Activated T-cell treated with anti-CD3 and anti-CD28 coated beads, Interleukin-2, amount 50 U/mL, for 4 hours (primary cell): ENCODE measurements around the gene AGTPBP1. TPM values are rescaled to one million over a fixed set of nuclear protein-coding genes. Genes with fewer than 3 reads are reported as not detected.

Experiments used
- ATAC-seq, 2 donors: fragments of 200-7000 bp; cut with Tn5 transposase; one replicate each; pipeline ENCODE4 v1.10.0; 2021
- DNase-seq: peaks from one replicate; pipeline ENCODE4 v3.0.0-alpha.2; 2020
- H3K27me3 Mint-ChIP-seq: one replicate; pipeline ENCODE4 v1.8.0; 2021; ENCODE audit warnings: low read depth, mixed read lengths
- H3K36me3 Mint-ChIP-seq: one replicate; pipeline ENCODE4 v1.8.0; 2022; ENCODE audit warnings: mixed read lengths; ENCODE audit not compliant: insufficient read depth
- H3K4me1 Mint-ChIP-seq: one replicate; pipeline ENCODE4 v1.8.0; 2021; ENCODE audit warnings: low read depth, mixed read lengths
- H3K4me3 Mint-ChIP-seq: one replicate; pipeline ENCODE4 v1.8.0; 2021; ENCODE audit warnings: mild to moderate bottlenecking, moderate library complexity, mixed read lengths
- H3K9me3 Mint-ChIP-seq: one replicate; pipeline ENCODE4 v1.8.0; 2021; ENCODE audit warnings: mixed read lengths
- total RNA-seq, 3 donors: library from RNA; stranded (reverse); gene quantifications; one replicate each; pipeline ENCODE4 v1.2.1, GENCODE V29; 2021

Gene AGTPBP1
- total RNA-seq, 3 donors from 2014 or later: 17.2 to 20.3 (median 17.8) TPM

DNA sequence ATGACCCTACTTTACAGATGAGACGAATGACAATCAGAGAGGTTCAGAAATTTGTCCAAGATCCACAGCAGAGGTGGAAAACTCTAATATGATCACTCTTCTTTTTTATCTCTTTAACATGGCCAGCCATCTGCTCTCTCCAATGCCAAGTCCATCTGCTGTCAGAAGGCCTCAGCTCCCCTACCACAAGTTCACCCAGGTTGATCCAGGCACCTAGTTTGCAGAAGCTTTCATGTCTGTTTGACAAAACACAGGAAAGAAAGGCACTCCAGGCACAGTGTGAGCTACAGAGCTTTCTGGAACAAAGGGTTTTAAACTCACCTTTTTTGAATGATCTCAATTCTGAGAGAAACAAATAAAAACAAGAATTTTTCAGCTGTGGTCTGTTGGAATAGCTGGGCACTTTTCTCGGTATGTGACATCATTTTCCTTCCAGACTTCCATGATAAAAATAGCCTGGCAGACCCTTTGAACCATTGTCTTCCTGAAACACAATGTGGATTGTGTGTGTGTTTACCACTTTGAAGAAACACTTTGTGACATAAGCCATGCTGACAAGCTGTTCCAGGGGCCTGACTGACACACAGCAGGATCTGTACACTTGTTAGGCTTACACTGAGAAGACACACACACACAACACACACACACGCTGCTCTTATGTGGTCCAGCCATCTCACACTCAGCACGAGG lies 214.3 kb downstream of the AGTPBP1 start:
- no peaks in the 10 kb centered on the region for H3K9me3 Mint-ChIP-seq
- no peak overlapping the region for H3K4me3 Mint-ChIP-seq
- ATAC-seq (no peak), DNase-seq (no peak)
- peaks cover 2% of the 10 kb centered on the region for H3K4me1 Mint-ChIP-seq
- H3K27me3 Mint-ChIP-seq: peaks cover 19% of the 10 kb centered on the region
- H3K36me3 Mint-ChIP-seq: no peaks in the 10 kb centered on the region

DNA sequence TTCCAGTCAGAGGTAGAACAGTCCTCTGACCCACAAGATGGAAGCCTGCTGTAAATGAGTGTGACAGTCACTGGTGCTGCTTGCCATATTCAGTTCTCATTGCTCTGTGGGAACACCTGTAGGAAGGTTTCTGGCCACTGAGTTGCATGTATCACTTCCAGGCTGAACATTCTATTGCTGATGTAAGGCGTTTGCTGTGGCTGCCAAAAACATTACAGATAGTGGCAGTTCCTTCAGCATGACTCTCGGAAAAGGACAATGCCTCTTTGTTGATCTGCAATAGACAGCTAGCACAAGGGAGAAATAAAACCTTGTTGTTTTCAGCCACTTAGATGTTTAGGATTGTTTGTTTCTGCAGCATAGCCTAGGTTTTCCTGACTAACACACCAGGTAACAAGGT lies 217.2 kb downstream of the AGTPBP1 start:
- H3K4me1 Mint-ChIP-seq: peaks cover 6% of the 10 kb centered on the region
- H3K4me3 Mint-ChIP-seq: no peak overlapping the region
- DNase-seq (no peak), ATAC-seq (no peak)
- peaks cover 36% of the 10 kb centered on the region for H3K27me3 Mint-ChIP-seq
- H3K9me3 Mint-ChIP-seq: no peaks in the 10 kb centered on the region
- no peaks in the 10 kb centered on the region for H3K36me3 Mint-ChIP-seq

DNA sequence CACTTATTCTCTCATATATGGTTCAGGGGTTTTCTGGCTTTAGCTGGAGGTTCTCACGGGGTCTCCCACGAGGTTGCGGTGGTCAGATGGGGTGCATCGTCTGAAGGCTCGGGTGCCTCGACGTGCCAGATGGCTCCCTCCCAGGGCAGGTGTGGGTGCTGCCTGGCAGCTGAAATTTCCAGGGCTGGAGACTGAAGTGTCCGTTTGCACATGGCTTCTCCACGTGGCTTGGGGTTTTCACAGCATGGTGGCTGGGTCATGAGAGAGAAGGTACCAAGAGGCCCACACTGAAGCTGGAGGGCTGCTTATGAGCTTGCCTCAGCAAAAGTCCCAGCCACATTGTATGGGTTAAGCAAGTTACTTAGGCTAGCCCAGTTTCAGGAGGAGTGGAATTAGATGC lies 218.6 kb downstream of the AGTPBP1 start:
- Mint-ChIP-seq H3K27me3 (peaks cover 40% of the 10 kb centered on the region), H3K9me3 (no peaks in the 10 kb centered on the region), H3K4me3 (no peak overlapping the region), H3K36me3 (no peaks in the 10 kb centered on the region), H3K4me1 (peaks cover 6% of the 10 kb centered on the region)
- DNase-seq: no peak
- ATAC-seq: no peak

GRCh38 chr9:85522459-85523092 lies 219.2 kb downstream of the AGTPBP1 start:
- ATAC-seq (peak; percentile 56 to 76), DNase-seq (no peak)
- Mint-ChIP-seq H3K9me3 (no peaks in the 10 kb centered on the region), H3K36me3 (no peaks in the 10 kb centered on the region), H3K4me3 (peak overlapping the region; percentile 66), H3K27me3 (peaks cover 41% of the 10 kb centered on the region), H3K4me1 (peaks cover 6% of the 10 kb centered on the region)

GRCh38 chr9:85521371-85522197 lies 220.2 kb downstream of the AGTPBP1 start:
- Mint-ChIP-seq H3K36me3 (no peaks in the 10 kb centered on the region), H3K27me3 (peaks cover 45% of the 10 kb centered on the region), H3K4me1 (peaks cover 6% of the 10 kb centered on the region), H3K9me3 (no peaks in the 10 kb centered on the region), H3K4me3 (no peak overlapping the region)
- ATAC-seq (no peak), DNase-seq (no peak)

GRCh38 chr9:85516976-85517637 lies 224.6 kb downstream of the AGTPBP1 start:
- Mint-ChIP-seq H3K4me3 (no peak overlapping the region), H3K4me1 (no peaks in the 10 kb centered on the region), H3K27me3 (peaks cover 25% of the 10 kb centered on the region), H3K36me3 (no peaks in the 10 kb centered on the region), H3K9me3 (no peaks in the 10 kb centered on the region)
- DNase-seq: no peak
- ATAC-seq: no peak

- Mint-ChIP-seq H3K27me3 (peaks cover 19% of the 10 kb centered on the region), H3K9me3 (no peaks in the 10 kb centered on the region), H3K4me1 (no peaks in the 10 kb centered on the region), H3K4me3 (no peak overlapping the region), H3K36me3 (no peaks in the 10 kb centered on the region)
- ATAC-seq: no peak
- no peak for DNase-seq
Observed at GRCh38 chr9:85516455-85516854, 225.3 kb downstream of the AGTPBP1 start.

GRCh38 chr9:85515021-85515420 lies 226.7 kb downstream of the AGTPBP1 start:
- no peaks in the 10 kb centered on the region for H3K4me1 Mint-ChIP-seq
- no peak overlapping the region for H3K4me3 Mint-ChIP-seq
- no peaks in the 10 kb centered on the region for H3K36me3 Mint-ChIP-seq
- DNase-seq: no peak
- H3K27me3 Mint-ChIP-seq: peaks cover 11% of the 10 kb centered on the region
- ATAC-seq: no peak
- H3K9me3 Mint-ChIP-seq: no peaks in the 10 kb centered on the region

DNA sequence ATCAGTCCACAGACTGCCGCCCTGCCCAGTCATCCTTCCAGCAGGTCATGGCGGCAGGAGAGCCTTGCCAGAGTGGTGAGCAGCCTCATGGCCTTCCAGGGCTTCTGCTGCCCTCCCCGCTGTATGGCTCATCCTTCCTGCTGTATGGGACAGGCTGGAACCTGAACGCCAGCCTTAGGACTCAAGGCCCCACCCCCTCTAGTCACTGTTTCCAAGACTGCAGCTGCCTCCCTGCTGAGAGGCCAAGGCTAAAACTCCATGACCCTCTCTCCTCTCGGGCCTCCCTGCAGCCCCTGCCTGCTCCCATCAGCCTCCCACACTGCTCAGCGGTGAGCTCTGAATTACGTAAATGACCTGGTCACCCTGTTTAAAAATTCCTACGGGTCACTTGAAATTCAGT lies 227.5 kb downstream of the AGTPBP1 start:
- DNase-seq (no peak), ATAC-seq (peak in 1 of 2 donors; percentile 23)
- H3K27me3 Mint-ChIP-seq: peaks cover 11% of the 10 kb centered on the region
- no peak overlapping the region for H3K4me3 Mint-ChIP-seq
- H3K4me1 Mint-ChIP-seq: no peaks in the 10 kb centered on the region
- no peaks in the 10 kb centered on the region for H3K9me3 Mint-ChIP-seq
- H3K36me3 Mint-ChIP-seq: no peaks in the 10 kb centered on the region

GRCh38 chr9:85511746-85512145 lies 230.0 kb downstream of the AGTPBP1 start:
- no peaks in the 10 kb centered on the region for H3K9me3 Mint-ChIP-seq

GRCh38 chr9:85510830-85511504 lies 230.8 kb downstream of the AGTPBP1 start:
- Mint-ChIP-seq H3K9me3 (no peaks in the 10 kb centered on the region), H3K4me3 (no peak overlapping the region), H3K4me1 (no peaks in the 10 kb centered on the region), H3K27me3 (peaks cover 12% of the 10 kb centered on the region), H3K36me3 (no peaks in the 10 kb centered on the region)
- DNase-seq (no peak), ATAC-seq (no peak)

More at GRCh38 chr9:85511746-85512145, 230.0 kb downstream of the AGTPBP1 start:
- Mint-ChIP-seq H3K27me3 (peaks cover 12% of the 10 kb centered on the region), H3K36me3 (no peaks in the 10 kb centered on the region), H3K4me1 (no peaks in the 10 kb centered on the region), H3K4me3 (no peak overlapping the region)
- no peak for DNase-seq
- no peak for ATAC-seq

- H3K27me3 Mint-ChIP-seq: peaks cover 10% of the 10 kb centered on the region
Observed at GRCh38 chr9:85508616-85509015, 233.1 kb downstream of the AGTPBP1 start.

GRCh38 chr9:85505612-85506011 lies 236.1 kb downstream of the AGTPBP1 start:
- no peak for ATAC-seq

More at GRCh38 chr9:85508616-85509015, 233.1 kb downstream of the AGTPBP1 start:
- Mint-ChIP-seq H3K9me3 (no peaks in the 10 kb centered on the region), H3K4me3 (no peak overlapping the region), H3K36me3 (no peaks in the 10 kb centered on the region), H3K4me1 (no peaks in the 10 kb centered on the region)
- ATAC-seq (no peak), DNase-seq (no peak)

More at GRCh38 chr9:85505612-85506011, 236.1 kb downstream of the AGTPBP1 start:
- Mint-ChIP-seq H3K36me3 (no peaks in the 10 kb centered on the region), H3K4me3 (no peak overlapping the region), H3K9me3 (no peaks in the 10 kb centered on the region), H3K4me1 (no peaks in the 10 kb centered on the region), H3K27me3 (peaks cover 10% of the 10 kb centered on the region)
- no peak for DNase-seq
